ENCODE results near the gene MMS19.
"Not testable (repeated sequence)": the region's sequence is repeated elsewhere in the genome, so short reads cannot be mapped to it uniquely, and the experiment has no call there.

Gene MMS19

DNA sequence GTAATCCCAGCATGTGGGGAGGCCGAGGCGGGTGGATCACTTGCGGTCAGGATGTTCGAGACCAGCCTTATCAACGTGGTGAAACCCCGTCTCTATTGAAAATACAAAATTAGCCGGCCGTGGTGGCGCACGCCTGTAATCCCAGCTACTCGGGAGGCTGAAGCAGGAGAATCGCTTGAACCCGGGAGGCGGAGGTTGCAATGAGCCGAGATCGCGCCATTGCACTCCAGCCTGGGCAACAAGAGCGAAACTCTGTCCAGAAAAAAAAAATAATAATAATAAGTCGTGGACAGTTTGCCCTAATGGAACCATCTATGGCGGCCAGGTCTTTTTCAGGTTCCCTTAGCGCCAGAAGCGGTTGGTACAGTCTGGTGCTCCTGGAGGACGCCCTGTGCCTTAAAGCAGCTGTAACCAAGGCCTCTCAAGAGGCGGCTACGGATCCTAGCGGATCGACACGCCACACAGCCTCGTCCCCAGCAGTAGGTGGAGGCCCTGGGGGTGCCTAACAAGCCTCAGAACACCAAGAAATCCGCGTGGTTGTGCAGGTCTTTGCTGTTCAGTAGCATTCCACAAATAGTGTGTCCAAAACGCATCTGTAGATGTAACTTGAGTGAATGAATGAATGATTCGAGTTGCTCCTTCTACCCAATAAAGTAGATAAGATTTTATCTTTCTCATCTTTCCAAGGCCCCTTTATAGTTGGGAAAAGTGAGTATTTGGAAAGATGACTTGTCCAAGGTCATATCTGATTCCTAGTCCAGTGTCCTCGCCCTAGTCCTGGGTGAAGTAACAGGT lies 71.2 kb downstream of the MMS19 start:
- no peak for DNase-seq (ENCODE audit: low read depth in 1 of 2, low spot score in 1 of 2)

GRCh38 chr10:97425964-97426775 lies 72.1 kb downstream of the MMS19 start, which contains the start of gene PGAM1:
Gene PGAM1, plus strand, starts transcription at chr10:97426191. Its CDS starts 117 bp downstream, at chr10:97426308.
- DNase-seq (ENCODE audit: low read depth in 1 of 2, low spot score in 1 of 2) = peak; percentile 90 to 93

GRCh38 chr10:97423757-97424098 lies 74.5 kb downstream of the MMS19 start:
- DNase-seq (ENCODE audit: low read depth in 1 of 2, low spot score in 1 of 2) = not testable (repeated sequence)

- no peak for DNase-seq (ENCODE audit: low read depth in 1 of 2, low spot score in 1 of 2)
Observed at GRCh38 chr10:97416565-97416964, 81.7 kb downstream of the MMS19 start.

DNA sequence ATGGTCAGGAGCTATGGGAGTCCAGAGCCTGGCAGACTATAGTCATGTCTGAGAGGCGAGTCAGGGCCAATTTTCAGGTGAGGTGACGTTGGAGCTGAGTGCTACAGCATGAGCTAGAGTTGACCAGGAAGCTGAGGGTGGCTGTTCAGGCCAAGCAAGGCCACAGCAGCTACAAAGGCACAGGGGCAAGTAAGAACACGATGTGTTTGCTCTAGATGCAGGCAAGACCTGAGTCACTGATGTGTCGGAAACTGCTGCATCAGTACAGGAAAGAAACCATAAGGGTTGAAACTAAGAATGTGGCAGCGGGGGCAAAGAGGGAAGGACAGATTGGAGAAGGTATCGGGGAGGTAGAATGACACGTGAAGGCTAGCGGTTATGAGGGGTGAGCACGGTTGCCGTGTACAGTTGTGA lies 85.3 kb downstream of the MMS19 start:
- DNase-seq (ENCODE audit: low read depth in 1 of 2, low spot score in 1 of 2) = peak in 1 of 2 donors; percentile 67

- DNase-seq (ENCODE audit: low read depth in 1 of 2, low spot score in 1 of 2) = no peak
Observed at GRCh38 chr10:97411406-97411805, 86.8 kb downstream of the MMS19 start.

GRCh38 chr10:97408496-97408992 lies 89.7 kb downstream of the MMS19 start:
- DNase-seq (ENCODE audit: low read depth in 1 of 2, low spot score in 1 of 2) = no peak
